Mucosa of rectum (tissue), 2 donors: ENCODE measurements around the gene IRGQ.

Source experiments
- H3K27ac ChIP-seq, 2 donors: one replicate each; pipeline ENCODE4 v1.7.0; 2013; ENCODE audit warnings: inconsistent platforms in 2 of 2, low read depth in 2 of 2, low read length in 2 of 2
- H3K27me3 ChIP-seq, 2 donors: one replicate each; pipeline ENCODE4 v1.7.0; 2013; ENCODE audit warnings: low read length in 2 of 2; ENCODE audit not compliant: control insufficient read depth in 2 of 2, insufficient read depth in 2 of 2
- H3K36me3 ChIP-seq, 2 donors: one replicate each; pipeline ENCODE4 v1.7.0; 2013; ENCODE audit warnings: low read length in 2 of 2; ENCODE audit not compliant: control insufficient read depth in 2 of 2, insufficient read depth in 2 of 2
- H3K4me1 ChIP-seq, 2 donors: one replicate each; pipeline ENCODE4 v1.7.0; 2013; ENCODE audit warnings: low read length in 2 of 2, mild to moderate bottlenecking in 1 of 2; ENCODE audit not compliant: control insufficient read depth in 2 of 2, insufficient read depth in 2 of 2
- H3K4me3 ChIP-seq, 2 donors: one replicate each; pipeline ENCODE4 v1.7.0; 2013; ENCODE audit warnings: low read length in 2 of 2
- H3K9ac ChIP-seq, 2 donors: one replicate each; pipeline ENCODE4 v1.7.0; 2013; ENCODE audit warnings: low read length in 2 of 2, low read depth in 1 of 2, mild to moderate bottlenecking in 1 of 2
- H3K9me3 ChIP-seq, 2 donors: one replicate each; pipeline ENCODE4 v1.7.0; 2013; ENCODE audit warnings: low read length in 2 of 2; ENCODE audit not compliant: control insufficient read depth in 2 of 2
- donor health status: healthy.
- donor health status: Normal muscosa, but diverticular disease.

Gene IRGQ

GRCh38 chr19:43595999-43596841 is at the start of gene IRGQ, which contains the start of gene ZNF576:
IRGQ (minus strand) TSS chr19:43596134; CDS start chr19:43595338, 796 bp downstream.
ZNF576 (plus strand) TSS chr19:43596595; CDS start chr19:43597109, 514 bp downstream.
- H3K9me3 ChIP-seq: no peaks in the 10 kb centered on the region
- no peaks in the 10 kb centered on the region for H3K27me3 ChIP-seq
- peaks cover 13 to 35% of the 10 kb centered on the region in 2 donors for H3K36me3 ChIP-seq
- peak within 1 kb of the TSS; percentile 84 to 98 for H3K4me3 ChIP-seq
- H3K9ac ChIP-seq: peak within 1 kb of the TSS; percentile 92 to 98
- peak within 1 kb of the TSS; percentile 97 to 98 for H3K27ac ChIP-seq
- peaks cover 22 to 30% of the 10 kb centered on the region in 2 donors for H3K4me1 ChIP-seq

- H3K9me3 ChIP-seq: no peaks in the 10 kb centered on the region
- no peak overlapping the region for H3K9ac ChIP-seq
- H3K27ac ChIP-seq: no peak overlapping the region
- peaks cover 3 to 9% of the 10 kb centered on the region in 2 donors for H3K36me3 ChIP-seq
- no peak overlapping the region for H3K4me3 ChIP-seq
- peaks cover 7 to 8% of the 10 kb centered on the region in 2 donors for H3K4me1 ChIP-seq
- peaks cover 5 to 8% of the 10 kb centered on the region in 2 donors for H3K27me3 ChIP-seq
Observed at GRCh38 chr19:43644181-43644580, 48.2 kb upstream of the IRGQ start.

- H3K27me3 ChIP-seq: peaks cover 14 to 17% of the 10 kb centered on the region in 2 donors
- H3K9me3 ChIP-seq: no peaks in the 10 kb centered on the region
- peaks cover 0 to 2% of the 10 kb centered on the region in 2 donors for H3K36me3 ChIP-seq
- no peak overlapping the region for H3K27ac ChIP-seq
- H3K4me1 ChIP-seq: peaks cover 9 to 10% of the 10 kb centered on the region in 2 donors
- no peak overlapping the region for H3K9ac ChIP-seq
- H3K4me3 ChIP-seq: no peak overlapping the region
Observed at GRCh38 chr19:43643326-43643725, 47.4 kb upstream of the IRGQ start.

GRCh38 chr19:43642531-43642930 is 46.6 kb upstream of the IRGQ start:
- Histone ChIP-seq H3K4me1 (peaks cover 9 to 10% of the 10 kb centered on the region in 2 donors), H3K27me3 (peaks cover 18 to 19% of the 10 kb centered on the region in 2 donors), H3K27ac (no peak overlapping the region), H3K4me3 (no peak overlapping the region), H3K36me3 (no peaks in the 10 kb centered on the region), H3K9me3 (no peaks in the 10 kb centered on the region), H3K9ac (no peak overlapping the region)

- Histone ChIP-seq H3K9me3 (no peaks in the 10 kb centered on the region), H3K4me1 (peaks cover 10% of the 10 kb centered on the region in 2 donors), H3K36me3 (no peaks in the 10 kb centered on the region), H3K4me3 (no peak overlapping the region), H3K27me3 (peaks cover 18 to 23% of the 10 kb centered on the region in 2 donors), H3K27ac (no peak overlapping the region), H3K9ac (no peak overlapping the region)
Observed at GRCh38 chr19:43641333-43641732, 45.4 kb upstream of the IRGQ start.

GRCh38 chr19:43640424-43640757 is 44.5 kb upstream of the IRGQ start:
- Histone ChIP-seq H3K9ac (peak overlapping the region in 1 of 2 donors; percentile 26), H3K36me3 (no peaks in the 10 kb centered on the region), H3K9me3 (no peaks in the 10 kb centered on the region), H3K27me3 (peaks cover 18 to 23% of the 10 kb centered on the region in 2 donors), H3K27ac (no peak overlapping the region), H3K4me3 (peak overlapping the region; percentile 65 to 72), H3K4me1 (peaks cover 10% of the 10 kb centered on the region in 2 donors)

- H3K9ac ChIP-seq: peak within 1 kb of the TSS in 1 of 2 donors; percentile 26
- no peak within 1 kb of the TSS for H3K27ac ChIP-seq
- H3K4me1 ChIP-seq: peaks cover 10% of the 10 kb centered on the region in 2 donors
- peaks cover 18 to 23% of the 10 kb centered on the region in 2 donors for H3K27me3 ChIP-seq
- peak within 1 kb of the TSS; percentile 65 to 72 for H3K4me3 ChIP-seq
- H3K36me3 ChIP-seq: no peaks in the 10 kb centered on the region
- no peaks in the 10 kb centered on the region for H3K9me3 ChIP-seq
Observed at GRCh38 chr19:43639519-43640423, 43.8 kb upstream of the IRGQ start, which contains the start of gene CADM4. CADM4 (minus strand) TSS chr19:43639850; CDS start chr19:43639790, 60 bp downstream.

- no peaks in the 10 kb centered on the region for H3K9me3 ChIP-seq
- H3K4me3 ChIP-seq: peak overlapping the region; percentile 33 to 50
- H3K4me1 ChIP-seq: peaks cover 10% of the 10 kb centered on the region in 2 donors
- H3K27ac ChIP-seq: no peak overlapping the region
- H3K9ac ChIP-seq: no peak overlapping the region
- peaks cover 18 to 23% of the 10 kb centered on the region in 2 donors for H3K27me3 ChIP-seq
- no peaks in the 10 kb centered on the region for H3K36me3 ChIP-seq
Observed at GRCh38 chr19:43638995-43639518, 43.1 kb upstream of the IRGQ start.

GRCh38 chr19:43638214-43638994 is 42.5 kb upstream of the IRGQ start:
- no peak overlapping the region for H3K4me3 ChIP-seq
- no peaks in the 10 kb centered on the region for H3K36me3 ChIP-seq
- peaks cover 10% of the 10 kb centered on the region in 2 donors for H3K4me1 ChIP-seq
- peaks cover 18 to 23% of the 10 kb centered on the region in 2 donors for H3K27me3 ChIP-seq
- H3K27ac ChIP-seq: no peak overlapping the region
- no peak overlapping the region for H3K9ac ChIP-seq
- no peaks in the 10 kb centered on the region for H3K9me3 ChIP-seq
